ENCODE results near the gene MLLT1.
A peak's percentile ranks its signal among the peaks of the same experiment; 100 is the strongest.

Gene MLLT1

DNA sequence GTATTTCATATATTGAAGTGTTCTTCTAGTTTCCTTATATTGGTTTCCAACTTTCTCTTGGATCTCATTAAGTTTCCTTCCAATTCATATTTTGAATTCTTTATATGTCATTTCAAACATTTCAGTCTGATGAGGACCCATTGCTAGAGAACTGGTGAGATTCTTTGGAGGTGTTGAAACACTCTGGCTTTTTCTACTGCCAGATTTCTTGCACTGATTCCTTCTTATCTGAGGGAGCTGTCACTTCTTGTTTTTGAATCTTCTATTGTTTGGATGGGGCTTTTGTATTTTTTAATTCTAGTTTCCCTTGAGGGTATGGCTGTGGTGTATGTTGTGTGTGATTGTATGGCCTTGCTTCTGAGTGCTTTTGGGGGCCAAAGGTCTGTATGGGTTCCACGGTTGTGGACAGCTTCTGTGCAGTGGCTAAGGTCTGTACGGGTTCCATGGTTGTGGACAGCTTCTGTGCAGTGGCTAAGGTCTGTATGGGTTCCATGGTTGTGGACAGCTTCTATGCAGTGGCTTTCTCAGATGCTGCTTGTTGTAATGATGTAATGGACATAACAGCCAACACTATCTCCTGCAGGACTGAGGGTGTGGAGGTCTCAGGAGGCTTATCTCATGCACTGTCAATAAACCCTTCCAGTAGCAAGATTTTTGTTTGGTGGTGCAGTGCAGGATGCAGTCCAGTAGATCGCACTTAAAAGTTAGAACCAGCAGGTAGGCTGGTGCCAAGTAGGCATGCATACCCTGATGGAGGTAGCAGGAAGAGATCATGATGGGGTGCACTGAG lies 107.5 kb downstream of the MLLT1 start:
- Histone ChIP-seq H3K27me3 (ENCODE audit: insufficient read depth, poor library complexity, severe bottlenecking) (no peaks in the 10 kb centered on the region), H3K9me3 (ENCODE audit: severe bottlenecking) (no peaks in the 10 kb centered on the region), H3K4me1 (ENCODE audit: insufficient read depth, poor library complexity, severe bottlenecking) (no peaks in the 10 kb centered on the region), H3K36me3 (ENCODE audit: low read depth) (no peaks in the 10 kb centered on the region), H3K27ac (ENCODE audit: poor library complexity, severe bottlenecking) (no peak overlapping the region), H3K4me3 (ENCODE audit: severe bottlenecking) (no peak overlapping the region)
- ATAC-seq (ENCODE audit: low read depth) (no peak), DNase-seq (ENCODE audit: low spot score) (no peak)
- TF ChIP-seq, protein P1, sequence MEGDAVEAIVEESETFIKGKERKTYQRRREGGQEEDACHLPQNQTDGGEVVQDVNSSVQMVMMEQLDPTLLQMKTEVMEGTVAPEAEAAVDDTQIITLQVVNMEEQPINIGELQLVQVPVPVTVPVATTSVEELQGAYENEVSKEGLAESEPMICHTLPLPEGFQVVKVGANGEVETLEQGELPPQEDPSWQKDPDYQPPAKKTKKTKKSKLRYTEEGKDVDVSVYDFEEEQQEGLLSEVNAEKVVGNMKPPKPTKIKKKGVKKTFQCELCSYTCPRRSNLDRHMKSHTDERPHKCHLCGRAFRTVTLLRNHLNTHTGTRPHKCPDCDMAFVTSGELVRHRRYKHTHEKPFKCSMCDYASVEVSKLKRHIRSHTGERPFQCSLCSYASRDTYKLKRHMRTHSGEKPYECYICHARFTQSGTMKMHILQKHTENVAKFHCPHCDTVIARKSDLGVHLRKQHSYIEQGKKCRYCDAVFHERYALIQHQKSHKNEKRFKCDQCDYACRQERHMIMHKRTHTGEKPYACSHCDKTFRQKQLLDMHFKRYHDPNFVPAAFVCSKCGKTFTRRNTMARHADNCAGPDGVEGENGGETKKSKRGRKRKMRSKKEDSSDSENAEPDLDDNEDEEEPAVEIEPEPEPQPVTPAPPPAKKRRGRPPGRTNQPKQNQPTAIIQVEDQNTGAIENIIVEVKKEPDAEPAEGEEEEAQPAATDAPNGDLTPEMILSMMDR (IDR thresholded peaks at IDR 0.05; ENCODE audit: poor library complexity, severe bottlenecking), result no peak

- Histone ChIP-seq H3K36me3 (ENCODE audit: low read depth) (no peaks in the 10 kb centered on the region), H3K27me3 (ENCODE audit: insufficient read depth, poor library complexity, severe bottlenecking) (no peaks in the 10 kb centered on the region), H3K9me3 (ENCODE audit: severe bottlenecking) (no peaks in the 10 kb centered on the region), H3K4me3 (ENCODE audit: severe bottlenecking) (no peak overlapping the region), H3K4me1 (ENCODE audit: insufficient read depth, poor library complexity, severe bottlenecking) (no peaks in the 10 kb centered on the region), H3K27ac (ENCODE audit: poor library complexity, severe bottlenecking) (no peak overlapping the region)
- ATAC-seq (ENCODE audit: low read depth) (no peak), DNase-seq (ENCODE audit: low spot score) (no peak)
- TF ChIP-seq, protein P1 (IDR thresholded peaks at IDR 0.05; ENCODE audit: poor library complexity, severe bottlenecking), result no peak
These were observed 112.7 kb downstream of the MLLT1 start for GRCh38 chr19:6167115-6167514.

- TF ChIP-seq, protein P1 (IDR thresholded peaks at IDR 0.05; ENCODE audit: poor library complexity, severe bottlenecking), result no peak
- Histone ChIP-seq H3K9me3 (ENCODE audit: severe bottlenecking) (no peaks in the 10 kb centered on the region), H3K4me1 (ENCODE audit: insufficient read depth, poor library complexity, severe bottlenecking) (no peaks in the 10 kb centered on the region), H3K27ac (ENCODE audit: poor library complexity, severe bottlenecking) (no peak overlapping the region), H3K4me3 (ENCODE audit: severe bottlenecking) (no peak overlapping the region), H3K27me3 (ENCODE audit: insufficient read depth, poor library complexity, severe bottlenecking) (no peaks in the 10 kb centered on the region), H3K36me3 (ENCODE audit: low read depth) (no peaks in the 10 kb centered on the region)
- ATAC-seq (ENCODE audit: low read depth) (no peak), DNase-seq (ENCODE audit: low spot score) (no peak)
These were observed 114.8 kb downstream of the MLLT1 start for GRCh38 chr19:6164906-6165531.

DNA sequence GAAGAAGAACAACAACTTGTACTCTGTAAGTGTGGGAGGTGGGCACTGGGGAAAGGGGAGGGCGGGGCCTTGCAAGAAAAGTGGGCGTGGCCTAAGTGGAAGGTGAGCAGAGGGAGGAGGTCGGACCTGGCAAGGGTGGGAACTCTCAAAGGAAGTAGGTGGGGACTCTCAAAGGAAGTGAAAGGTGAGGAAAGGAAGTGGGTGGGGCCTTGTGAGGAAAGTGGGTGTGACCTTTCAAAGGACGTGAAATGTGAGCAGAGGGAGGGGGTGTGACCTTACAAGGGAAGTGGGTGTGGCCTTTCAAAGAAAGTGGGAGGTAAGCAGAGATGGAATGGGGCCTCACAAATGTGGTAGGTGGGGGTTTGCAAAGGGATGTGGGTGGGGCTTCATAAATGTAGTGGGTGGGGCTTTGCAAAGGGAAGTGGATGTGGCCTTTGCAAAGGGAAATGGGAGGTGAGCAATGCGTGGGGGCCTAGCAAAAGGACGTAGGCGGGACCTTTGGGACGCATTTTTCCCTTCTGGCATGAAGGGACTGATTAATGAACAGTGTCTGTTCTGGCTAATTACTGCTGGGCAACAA lies 118.4 kb downstream of the MLLT1 start:
- TF ChIP-seq, protein P1 (IDR thresholded peaks at IDR 0.05; ENCODE audit: poor library complexity, severe bottlenecking), result no peak
- H3K36me3 ChIP-seq (ENCODE audit: low read depth), result no peaks in the 10 kb centered on the region
- no peaks in the 10 kb centered on the region for H3K9me3 ChIP-seq (ENCODE audit: severe bottlenecking)
- DNase-seq (ENCODE audit: low spot score) (peak; percentile 76), ATAC-seq (ENCODE audit: low read depth) (peak; percentile 51)
- H3K27me3 ChIP-seq (ENCODE audit: insufficient read depth, poor library complexity, severe bottlenecking), result no peaks in the 10 kb centered on the region
- H3K4me1 ChIP-seq (ENCODE audit: insufficient read depth, poor library complexity, severe bottlenecking), result no peaks in the 10 kb centered on the region
- no peak overlapping the region for H3K27ac ChIP-seq (ENCODE audit: poor library complexity, severe bottlenecking)
- no peak overlapping the region for H3K4me3 ChIP-seq (ENCODE audit: severe bottlenecking)
